ENCODE data around the gene TNNC2.
"Not testable (repeated sequence)": the region's sequence is repeated elsewhere in the genome, so short reads cannot be mapped to it uniquely, and the experiment has no call there.

The TNNC2 gene

DNA sequence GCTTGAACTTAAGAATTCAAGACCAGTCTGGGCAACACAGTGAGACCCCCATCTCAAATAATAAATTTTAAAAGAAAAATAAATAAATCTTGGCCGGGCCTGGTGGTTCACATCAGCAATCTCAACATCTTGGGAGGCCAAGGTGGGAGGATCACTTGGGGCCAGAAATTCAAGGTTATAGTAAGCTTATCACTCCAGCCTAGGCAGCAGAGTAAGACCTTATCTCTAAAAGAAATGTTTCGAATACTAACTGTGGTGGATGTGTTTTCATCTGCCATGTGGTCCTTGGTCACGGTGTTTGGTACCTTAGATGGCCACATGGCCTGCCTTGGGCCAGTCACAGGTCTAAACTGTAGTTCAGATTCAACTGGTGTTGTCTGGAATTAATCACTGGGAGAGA lies 8.9 kb downstream of the TNNC2 start:
- no peak for DNase-seq

DNA sequence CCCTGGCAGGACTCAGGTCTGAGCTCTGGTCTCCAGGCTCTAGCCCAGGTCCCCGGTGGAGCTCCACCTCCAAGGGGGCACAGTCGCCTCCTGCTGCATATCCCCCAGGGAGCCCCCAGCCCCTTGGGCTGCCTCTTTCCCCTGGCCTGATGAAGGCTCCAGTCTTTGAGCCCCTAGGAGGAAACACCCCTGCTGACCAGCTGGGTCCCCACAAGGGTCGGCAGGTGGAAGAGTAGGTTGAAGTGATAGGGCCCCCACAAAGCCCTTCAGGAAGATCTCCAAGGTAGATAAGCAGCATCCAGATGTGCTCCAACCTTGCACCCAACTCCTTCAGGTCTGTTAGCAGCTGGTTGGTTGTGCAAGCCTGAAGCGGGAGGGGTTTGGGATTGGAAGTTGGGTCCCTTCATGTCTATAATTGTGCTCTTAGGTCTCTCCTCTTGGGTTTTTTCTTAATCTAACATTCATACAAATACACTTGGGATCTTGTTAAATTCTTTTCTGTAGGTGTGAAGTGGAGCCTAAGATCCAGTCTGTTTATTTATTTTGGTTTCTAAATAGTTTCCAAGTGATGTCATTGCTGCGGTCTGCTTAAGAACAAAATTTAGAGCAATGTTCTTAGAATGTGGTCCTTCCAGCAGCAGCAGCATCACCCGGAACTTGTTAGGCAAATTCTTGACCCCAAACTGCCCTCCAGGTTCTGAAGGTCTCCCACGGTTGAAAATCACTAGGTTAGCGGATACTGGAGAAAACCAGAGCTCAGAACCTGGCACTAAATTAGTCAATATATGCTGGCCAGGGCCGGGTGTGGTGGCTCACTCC lies 9.5 kb downstream of the TNNC2 start:
- DNase-seq, result no peak

DNA sequence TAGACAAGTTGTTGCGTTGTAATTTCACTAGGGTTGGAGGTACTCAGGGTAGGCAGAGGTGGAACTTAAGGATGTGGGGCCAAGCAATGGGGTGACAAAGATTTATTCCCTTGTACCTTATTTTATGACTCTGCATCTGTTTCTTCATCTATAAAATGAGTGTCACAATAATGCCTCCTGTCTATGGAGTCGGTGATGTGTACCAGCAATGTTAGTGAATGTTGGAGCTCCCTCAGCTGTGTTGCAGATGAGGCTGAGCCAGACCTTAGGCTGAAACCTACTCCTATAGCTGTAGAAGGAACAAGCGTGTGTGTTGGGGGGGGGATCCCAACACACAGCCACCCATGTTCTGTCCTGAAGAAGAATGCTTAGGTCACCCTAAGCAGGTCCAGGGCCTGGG lies 10.2 kb downstream of the TNNC2 start:
- DNase-seq, result no peak

DNA sequence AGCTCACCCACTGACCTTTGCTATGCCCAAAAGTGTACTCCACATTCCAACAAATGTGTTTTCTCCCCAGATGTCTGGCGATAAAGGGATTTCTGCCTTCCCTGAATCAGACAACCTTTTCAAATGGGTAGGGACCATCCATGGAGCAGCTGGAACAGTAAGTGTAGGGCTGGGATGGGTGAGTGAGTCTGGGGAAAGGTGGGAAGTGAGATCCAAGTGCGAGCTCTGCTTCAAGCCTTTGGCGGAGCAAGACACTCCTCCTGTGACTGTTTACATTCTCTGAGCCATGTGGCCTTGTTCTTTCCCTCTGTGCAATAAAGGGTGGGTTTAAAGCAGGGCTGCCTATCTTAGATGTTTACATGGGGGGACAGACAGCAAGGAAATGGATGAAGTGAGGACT lies 12.8 kb downstream of the TNNC2 start:
- no peak for DNase-seq

DNA sequence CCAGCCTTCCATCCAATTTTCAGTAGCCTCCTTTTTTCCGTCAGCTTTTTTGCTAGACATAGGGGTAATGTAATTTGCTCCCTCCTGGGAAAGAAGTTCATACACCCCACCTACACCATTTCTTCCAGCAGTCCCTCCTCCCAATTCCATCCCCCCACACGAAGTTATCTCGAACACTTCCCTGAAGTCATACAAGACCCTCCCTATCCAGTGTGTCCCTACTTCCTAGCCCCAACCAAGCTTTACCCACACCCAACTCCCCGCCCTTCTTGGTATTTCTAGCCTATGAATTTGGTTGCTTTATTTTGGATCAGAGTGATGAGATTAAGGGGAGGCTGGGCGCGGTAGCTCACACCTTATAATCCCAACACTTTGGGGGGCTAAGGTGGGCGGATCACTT lies 13.6 kb downstream of the TNNC2 start:
- DNase-seq, result no peak

DNA sequence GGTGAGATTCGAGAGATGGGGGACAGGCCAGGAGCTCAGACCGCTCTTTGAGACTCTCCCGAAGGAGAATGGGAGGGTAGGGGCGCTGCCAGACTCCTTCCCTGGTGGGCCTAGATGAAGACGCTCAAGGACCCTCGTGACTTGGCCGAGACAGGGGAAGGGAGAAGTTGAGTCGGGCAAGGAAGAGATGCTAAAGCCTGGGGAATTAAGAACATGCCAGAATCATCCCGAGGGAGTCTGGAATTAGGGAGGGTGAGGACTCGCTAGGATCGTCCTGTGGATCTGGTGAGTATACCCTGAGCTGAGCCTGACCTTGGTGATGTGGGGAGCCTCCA lies 14.1 kb downstream of the TNNC2 start:
- no peak for DNase-seq

DNA sequence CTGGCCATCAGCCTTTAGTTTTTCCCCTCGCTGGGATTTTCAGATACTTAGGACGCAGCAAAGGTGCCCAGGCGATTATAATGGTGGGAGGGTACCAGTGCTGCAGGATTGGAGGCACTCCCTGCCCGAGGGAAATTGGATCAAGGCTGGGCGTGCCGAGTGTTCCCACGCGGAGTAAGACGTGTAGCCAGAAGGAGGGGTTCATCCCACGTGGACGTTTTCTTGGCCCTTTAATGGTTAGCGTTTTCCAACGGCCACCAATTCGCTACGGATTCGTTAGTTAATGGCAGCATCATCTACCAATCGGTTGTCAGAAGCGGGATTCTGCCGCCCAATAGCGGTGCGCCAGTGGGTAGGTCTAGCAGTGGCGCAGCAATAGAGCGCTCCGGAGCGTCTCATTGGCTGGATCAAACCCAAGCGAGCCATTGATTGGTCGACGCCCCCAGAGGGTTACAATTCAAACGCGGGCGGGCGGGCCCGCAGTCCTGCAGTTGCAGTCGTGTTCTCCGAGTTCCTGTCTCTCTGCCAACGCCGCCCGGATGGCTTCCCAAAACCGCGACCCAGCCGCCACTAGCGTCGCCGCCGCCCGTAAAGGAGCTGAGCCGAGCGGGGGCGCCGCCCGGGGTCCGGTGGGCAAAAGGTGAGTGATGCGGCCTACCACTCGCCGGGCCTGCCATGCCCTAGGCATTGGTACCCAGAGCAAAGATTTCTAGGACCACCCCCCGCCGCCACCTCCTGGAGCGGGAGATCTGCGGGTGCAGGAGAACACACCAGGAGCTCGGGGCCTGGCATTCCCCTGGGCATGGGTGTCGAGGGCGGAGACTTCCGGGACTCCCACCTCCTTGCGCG lies 14.7 kb downstream of the TNNC2 start, which contains the start of gene UBE2C:
Gene UBE2C (plus strand): TSS at position 488 of the 849 bp plus-strand sequence. CDS start 52 bp downstream, at position 540.
- peak; percentile 78 for DNase-seq

DNA sequence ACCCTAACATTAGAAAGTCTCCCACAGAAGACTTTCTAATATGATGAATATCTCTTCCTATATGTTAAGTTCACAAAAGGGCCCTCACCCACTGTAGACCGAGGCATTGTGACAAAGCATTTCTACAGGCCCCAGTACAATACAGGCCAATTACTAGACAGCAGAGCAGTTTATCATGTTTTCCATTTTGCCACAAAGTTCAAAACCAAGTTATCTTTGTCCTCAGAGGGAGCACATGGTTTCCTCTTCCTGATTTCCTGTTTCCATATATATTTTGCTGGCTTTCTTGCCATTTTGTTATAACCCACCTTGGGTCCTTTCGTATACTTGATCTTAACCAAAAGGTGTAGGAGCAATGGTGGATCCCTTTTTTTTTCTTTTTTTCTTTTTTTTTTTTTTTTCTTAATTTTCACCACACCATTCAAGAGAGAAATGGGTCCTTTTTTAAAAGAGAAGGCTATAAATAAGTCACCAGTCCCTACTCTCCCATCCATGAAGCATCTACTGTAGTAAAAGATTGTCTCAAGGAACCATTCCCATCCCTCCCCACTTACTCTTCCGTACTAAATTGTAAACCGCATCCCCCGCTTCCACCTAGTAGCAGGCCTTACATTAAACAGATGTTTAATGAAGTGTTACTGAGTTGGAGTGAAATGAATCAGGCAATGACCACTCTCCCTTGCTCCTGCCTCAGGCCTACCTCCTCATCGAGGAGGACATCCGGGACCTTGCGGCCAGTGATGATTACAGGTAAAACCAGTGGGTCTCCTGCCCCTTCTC lies 16.7 kb downstream of the TNNC2 start:
- DNase-seq, result no peak

DNA sequence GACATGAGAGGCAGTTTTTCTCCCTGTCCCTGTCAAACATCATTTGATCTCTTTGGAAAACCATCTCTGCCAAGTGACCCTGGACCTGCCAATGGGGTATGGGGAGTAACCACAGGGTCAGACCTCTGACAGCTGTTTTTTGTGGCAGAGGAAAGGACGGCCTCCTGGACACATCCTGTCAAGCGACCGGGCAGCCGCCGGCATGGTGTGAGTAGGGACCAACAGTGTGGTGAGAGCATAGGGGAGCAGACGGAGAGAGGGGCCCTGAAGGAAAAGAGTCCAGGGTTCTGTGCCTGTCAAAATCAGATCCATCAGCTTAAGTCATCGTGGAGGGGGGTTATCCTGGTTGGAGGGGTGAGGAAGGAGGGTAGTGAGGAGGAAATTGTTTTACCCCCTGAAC lies 25.3 kb downstream of the TNNC2 start:
- DNase-seq, result no peak

DNA sequence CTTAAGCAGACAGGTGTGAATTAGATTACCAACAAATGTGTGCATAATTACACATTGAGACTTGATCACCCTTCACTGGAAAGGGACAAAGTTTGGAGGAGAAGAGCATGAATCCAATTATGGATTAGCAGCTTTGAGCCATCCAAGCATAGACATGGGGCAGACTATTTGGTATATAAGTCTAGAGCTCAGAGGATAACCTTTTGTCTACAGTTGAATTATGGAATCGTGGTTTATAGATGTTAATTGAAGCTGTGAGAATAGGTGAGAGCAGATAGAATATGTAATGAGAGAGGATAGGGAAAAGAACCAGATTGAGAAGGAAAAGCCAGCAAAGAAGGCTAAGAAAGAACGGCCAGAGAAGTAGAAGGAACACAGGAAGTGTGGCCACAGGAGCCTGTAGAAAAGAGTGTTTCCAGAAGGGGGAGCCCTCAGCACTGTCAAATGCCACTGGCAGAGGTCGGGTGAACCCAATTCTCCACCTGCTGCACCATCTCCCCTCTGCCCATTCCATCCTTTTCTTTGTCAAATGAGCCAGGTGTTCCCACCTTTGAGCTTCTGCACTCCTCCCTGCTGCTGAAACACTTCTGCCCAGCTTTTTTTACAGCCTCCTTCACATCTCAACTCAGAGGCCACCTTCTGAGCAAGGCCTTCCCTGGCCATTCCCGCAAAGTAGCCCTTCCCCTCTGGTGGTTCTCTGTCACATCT lies 28.0 kb downstream of the TNNC2 start:
- peak; percentile 65 for DNase-seq

DNA sequence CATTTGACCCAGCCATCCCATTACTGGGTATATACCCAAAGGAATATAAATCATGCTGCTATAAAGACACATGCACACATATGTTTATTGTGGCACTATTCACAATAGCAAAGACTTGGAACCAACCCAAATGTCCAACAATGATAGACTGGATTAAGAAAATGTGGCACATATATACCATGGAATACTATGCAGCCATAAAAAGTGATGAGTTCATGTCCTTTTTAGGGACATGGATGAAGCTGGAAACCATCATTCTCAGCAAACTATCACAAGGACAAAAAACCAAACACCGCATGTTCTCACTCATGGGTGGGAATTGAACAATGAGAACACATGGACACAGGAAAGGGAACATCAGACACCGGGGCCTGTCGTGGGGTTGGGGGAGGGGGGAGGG lies 29.2 kb downstream of the TNNC2 start:
- not testable (repeated sequence) for DNase-seq

DNA sequence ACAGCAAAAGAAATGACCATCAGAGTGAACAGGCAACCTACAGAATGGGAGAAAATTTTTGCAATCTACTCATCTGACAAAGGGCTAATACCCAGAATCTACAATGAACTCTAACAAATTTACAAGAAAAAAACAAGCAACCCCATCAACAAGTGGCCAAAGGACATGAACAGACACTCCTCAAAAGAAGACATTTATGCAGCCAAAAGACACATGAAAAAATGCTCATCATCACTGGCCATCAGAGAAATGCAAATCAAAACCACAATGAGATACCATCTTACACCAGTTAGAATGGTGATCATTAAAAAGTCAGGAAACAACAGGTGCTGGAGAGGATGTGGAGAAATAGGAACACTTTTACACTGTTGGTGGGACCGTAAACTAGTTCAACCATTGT lies 29.6 kb downstream of the TNNC2 start:
- DNase-seq, result not testable (repeated sequence)

DNA sequence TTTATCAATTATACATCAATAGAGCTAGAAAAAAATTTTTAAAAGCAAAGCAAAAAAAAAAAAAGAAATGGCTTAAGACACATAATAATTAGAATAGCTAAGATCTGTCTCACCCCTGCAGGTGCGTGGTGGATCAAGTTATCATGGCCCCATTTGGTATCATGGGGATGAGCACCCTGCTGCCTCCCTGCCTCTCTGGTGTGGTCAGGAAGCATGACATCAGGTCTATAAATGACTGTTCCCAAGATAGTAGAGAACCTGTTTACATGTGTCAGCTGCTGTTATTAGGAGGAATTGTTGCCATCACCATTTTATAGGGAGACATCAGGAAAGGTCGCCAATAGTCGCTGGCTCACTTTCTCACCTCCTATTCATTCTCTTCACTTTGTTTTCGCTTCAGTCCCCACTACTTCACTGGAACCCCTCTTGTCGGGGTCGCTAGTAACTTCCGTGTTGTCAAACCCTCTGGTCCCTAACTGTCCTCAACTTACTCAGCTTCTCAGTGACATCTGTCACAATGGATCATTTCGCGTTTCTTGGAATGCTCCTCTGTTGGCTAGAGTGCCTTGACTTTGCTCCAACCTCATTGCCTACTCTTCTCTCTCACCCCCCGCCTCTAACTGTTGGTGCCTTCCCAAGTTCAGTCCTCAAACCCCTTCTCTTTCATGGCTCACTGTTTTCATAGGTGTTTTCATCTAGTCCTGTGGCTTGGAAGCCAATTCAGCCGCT lies 30.6 kb downstream of the TNNC2 start:
- no peak for DNase-seq

DNA sequence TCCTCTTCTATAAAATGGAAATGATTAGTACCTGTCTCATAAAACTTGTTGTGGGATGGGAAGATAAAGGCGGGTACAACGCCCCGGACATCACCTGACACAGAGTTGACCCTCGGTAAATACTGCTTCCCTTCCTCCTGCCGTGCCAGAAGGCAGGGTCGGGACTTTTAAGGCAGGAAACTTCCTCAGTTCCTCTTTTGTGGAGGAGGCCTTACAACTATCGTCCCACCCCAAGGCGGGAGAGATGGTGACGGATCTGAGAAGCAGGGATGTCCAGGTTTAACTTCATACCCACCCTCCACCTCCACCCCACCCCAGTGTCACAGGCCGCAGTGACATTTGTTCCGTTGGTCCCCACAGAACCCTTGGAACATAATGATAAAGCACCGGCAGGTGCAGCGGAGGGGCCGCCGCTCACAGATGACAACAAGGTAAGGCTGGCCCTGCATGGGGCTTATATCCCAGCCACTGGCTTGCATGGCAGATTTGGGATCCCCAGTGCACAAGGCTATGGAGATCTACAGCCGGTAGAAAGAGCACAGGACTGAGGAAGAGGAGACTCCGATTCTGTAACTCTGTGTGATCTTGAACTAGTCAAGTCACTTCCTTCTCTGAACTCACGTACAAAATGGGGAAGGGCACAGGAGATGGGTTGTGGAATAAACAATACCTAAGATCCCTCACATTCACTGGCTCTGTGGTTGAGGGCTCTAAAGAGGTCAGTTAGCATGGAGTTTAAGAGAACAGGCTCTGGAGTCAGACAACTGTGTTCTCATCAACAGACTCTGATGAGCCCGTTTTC lies 34.6 kb downstream of the TNNC2 start:
- DNase-seq, result peak; percentile 28

DNA sequence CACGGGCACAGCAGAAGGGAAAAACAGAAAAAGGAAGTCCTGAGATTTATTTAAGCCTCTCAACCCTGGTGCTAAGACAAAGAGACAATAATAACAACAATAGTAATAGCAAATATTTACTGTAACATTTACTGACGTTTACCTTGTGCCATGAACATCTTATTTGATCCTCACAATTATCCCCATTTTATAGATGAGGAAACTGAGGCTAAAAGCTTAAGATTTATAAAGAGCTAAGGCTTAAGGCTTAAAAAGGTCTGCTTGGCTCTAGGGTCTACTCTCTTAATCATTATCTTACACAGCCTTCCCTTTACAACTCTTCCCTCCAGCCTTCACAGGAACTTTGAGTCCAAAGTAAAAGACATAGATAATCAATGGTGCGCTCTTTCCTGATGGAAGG lies 38.8 kb downstream of the TNNC2 start:
- DNase-seq, result no peak

DNA sequence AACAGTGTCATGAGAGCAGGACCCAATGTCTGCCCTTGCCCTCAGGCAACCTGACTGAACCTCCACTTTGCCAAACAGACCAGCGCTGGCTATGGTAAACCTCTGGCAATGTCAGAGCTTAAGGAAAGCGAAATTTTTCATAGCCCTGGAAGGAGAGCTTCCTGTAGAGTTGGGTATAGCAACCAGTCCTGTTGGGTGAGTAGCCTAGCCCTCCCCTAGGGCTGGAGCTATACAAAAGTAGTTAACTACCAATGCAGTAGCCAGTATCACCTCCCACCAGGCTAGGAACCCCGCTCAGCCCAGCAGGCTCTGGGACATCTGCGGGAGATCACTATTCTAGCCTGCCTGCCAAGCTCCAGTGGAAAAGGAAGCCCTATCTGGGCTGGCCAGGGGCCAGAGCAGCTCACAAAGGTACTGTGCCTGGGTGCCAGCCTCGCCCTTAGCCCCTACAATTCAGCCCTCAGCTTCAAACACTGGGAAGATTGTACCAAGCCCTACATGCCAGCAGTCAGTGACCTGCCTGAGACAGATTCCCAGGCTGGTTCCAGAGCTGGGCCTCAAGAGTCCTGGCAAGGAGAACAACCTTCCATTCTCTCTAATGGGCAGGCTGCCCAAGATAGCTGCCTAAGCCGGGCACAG lies 43.3 kb downstream of the TNNC2 start:
- DNase-seq, result no peak

DNA sequence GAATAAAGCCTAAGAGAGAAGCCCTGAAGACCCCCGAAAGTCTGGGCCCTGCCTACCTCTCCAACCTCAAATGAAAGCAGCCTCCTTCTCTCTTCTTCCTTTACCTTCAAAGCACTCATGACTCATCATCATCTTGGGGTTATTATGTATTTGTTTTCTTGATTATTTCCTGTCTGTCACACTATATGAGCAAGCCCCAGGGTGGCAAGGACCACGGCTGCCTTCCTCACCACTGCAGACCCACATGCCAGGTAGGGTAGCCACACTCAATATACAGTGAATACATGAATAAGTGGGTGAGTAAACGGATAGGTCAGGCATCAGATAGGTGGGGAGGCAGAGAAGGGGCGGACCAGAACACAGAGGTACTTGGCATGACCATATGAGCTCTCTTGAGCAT lies 44.2 kb downstream of the TNNC2 start:
- no peak for DNase-seq

DNA sequence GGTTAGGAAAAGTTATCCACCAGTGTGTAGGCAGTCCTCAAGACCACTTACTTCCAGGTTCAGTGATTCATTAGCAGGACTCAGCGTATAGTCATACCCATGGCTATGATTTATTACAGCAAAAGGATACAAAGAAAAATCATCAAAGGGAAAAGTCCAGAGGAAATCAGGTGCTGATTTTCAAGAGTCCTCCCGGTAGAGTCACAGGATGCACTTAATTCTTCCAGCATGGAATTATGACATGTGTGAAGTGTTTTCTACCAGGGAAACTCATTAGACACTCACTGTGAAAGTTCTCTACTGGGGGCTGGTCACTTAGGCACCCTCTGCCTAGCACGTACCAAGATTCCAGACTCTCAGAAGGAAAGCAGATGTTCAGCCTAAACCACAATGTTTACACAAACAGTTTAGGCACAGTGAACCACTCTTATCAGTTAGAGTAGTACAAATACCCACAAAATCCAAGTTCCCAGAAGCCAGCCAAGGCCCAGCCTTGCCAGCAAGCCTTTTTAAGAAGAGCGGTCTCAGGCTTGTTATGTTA lies 45.7 kb downstream of the TNNC2 start:
- no peak for DNase-seq

DNA sequence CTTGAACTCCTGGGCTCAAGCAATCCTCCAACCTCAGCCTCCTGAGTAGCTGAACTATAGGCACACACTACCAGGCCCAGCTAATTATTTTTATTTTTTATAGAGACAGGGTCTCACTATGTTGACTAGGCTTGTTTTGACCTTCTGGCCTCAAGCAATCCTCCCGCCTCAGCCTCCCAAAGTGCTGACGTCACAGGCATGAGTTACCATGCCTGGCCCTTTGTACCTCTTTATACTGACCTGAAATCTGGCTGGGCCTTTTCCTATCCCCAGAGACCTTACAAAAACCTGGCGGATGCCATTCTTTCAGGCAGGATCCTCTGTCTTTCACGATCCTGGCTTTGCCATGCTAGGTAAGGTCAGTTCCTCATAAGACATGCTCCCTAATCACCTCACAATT lies 47.0 kb downstream of the TNNC2 start:
- DNase-seq, result no peak

Data from RPMI8226 (cell line).